Measurements from ENCODE around the gene CRIM1.
A peak's percentile ranks its signal among the peaks of the same experiment; 100 is the strongest.

Gene CRIM1

DNA sequence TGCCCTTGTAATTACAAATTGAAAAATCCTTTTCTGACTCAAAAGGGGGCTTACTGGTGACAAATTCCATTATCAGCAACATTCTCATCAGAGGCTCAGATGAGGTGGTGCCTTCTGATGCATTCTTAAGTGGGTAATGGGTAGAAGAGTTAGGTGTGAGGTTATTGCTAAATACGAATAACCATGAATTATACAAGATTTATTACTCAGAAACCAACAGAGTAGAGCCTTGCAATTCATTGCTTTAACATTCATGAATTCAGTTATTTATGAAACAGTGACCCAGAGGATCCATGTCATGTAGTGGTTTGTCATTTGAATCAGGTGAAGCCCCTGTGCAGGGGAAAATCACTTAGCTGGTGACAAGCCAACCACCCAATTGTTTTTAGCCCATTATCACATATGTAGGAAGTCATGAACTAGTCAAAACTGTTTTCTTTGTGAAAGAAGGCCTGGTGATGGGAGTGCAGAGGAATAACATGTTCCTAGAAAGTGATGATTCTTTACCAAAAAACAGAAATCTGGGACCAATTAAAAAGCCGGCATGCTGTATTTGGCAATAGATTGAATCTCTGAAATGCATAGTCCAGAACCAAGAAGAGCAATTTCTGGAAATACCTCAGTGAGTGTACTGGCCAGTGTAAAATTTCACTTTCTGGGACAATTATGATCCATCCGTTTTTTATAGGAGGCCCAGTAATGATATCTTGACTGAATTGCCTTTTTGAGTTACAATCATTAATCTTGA lies 70.2 kb downstream of the CRIM1 start:
- no peak for DNase-seq (ENCODE audit: low spot score)

DNA sequence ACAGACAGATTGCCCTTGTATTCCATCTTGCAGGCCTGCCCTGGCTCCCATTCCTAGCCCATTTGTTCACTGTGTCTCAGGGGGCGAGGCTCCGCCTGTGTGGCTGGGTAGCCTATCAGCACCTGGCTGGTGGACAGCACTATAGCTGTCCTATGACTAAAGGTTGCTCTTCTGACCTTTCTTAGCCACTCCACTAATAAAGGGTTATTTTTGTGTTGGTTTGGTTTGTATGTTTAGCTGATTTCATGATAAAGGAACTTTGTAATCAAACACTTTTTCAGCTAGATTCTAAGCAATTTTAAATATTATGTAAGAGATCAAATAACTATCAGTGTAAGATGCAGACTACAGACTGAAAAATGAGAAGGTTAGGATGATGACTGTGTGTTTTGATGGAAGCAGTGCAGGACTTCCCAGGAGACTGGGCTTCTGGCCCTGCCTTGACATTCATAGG lies 72.2 kb downstream of the CRIM1 start:
- no peak for DNase-seq (ENCODE audit: low spot score)

GRCh38 chr2:36430549-36430948 lies 75.0 kb downstream of the CRIM1 start:
- DNase-seq (ENCODE audit: low spot score), result no peak

DNA sequence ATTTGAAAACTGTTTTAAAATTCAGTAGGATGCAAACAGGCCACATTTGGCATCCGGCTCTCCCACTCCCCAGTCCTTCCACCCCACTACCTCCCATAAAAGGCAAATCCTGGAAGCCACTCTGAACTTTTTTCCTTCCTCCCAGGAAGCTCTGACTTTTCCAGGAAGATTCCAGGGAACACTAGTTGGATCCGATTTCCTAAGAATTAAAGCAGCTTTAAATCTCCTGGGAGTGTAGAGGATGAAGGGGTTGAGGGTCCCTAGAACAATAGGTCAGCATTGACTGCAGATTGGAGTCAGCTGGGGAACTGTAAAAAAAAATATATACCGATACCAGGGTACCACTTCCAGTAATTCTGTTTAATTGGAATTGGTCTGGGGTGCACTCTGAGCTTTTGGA lies 76.9 kb downstream of the CRIM1 start:
- no peak for DNase-seq (ENCODE audit: low spot score)

DNA sequence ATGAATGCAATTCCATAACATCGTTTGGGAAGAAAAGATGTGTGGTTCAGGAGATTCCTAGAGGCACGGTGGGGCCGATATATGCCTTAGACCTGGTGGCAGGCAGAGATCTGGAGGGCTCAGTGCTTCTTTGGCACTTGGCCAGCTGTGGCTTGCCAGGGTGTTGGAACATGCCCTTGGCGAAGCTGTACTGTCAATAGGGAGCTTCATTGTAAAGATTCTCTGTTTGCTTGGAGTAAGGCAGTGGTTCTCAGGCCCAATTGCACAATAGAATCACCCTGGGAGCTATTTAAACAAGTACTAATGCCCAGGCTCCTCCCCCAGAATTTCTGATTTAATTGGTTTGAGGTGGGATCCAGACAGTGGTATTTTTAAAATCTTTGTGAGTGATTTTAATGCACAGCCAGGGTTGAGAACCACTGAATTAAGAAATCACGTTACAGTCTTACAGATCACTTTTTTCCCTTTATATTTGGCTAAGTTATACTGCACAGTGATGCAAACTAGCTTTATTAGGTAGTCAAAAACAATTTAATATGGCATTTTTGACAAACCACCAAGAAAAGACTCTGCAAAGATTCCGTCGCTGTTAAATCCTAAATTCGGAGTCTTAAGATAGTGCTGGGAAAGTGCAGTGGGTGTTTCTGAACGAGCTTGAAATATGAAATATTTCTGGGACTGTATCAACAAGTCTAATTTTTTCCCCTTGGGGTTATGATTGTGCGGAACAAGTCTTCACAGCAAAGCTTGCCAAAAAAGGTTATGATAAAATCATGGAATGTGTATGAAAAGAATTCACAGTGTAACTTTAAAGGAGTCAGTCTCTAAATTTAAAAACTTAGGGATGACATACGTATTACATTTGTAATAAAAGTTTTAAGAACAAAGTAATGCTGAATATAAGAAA lies 78.0 kb downstream of the CRIM1 start:
- peak; percentile 26 for DNase-seq (ENCODE audit: low spot score)

GRCh38 chr2:36438449-36438977 lies 82.9 kb downstream of the CRIM1 start:
- DNase-seq (ENCODE audit: low spot score), result no peak

GRCh38 chr2:36439084-36439483 lies 83.5 kb downstream of the CRIM1 start:
- DNase-seq (ENCODE audit: low spot score), result no peak

DNA sequence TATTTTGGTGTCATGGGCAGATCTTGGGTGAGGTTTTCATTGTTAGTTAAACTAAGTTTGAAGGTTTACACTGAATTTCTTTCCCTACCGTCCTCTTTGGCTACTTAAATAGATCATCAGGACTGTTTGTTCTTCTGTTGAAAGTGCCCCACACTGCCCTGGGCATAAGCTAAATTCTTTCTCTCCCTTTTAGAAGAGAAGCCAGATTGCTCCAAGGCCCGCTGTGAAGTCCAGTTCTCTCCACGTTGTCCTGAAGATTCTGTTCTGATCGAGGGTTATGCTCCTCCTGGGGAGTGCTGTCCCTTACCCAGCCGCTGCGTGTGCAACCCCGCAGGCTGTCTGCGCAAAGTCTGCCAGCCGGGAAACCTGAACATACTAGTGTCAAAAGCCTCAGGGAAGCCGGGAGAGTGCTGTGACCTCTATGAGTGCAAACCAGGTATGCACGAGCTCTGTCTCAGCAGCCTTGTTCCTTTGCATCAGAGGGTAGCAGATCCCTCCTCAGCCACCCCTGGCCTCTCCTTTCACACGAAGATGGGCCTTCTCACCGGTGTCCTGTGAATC lies 85.6 kb downstream of the CRIM1 start:
- no peak for DNase-seq (ENCODE audit: low spot score)

GRCh38 chr2:36441816-36442215 lies 86.2 kb downstream of the CRIM1 start:
- no peak for DNase-seq (ENCODE audit: low spot score)

DNA sequence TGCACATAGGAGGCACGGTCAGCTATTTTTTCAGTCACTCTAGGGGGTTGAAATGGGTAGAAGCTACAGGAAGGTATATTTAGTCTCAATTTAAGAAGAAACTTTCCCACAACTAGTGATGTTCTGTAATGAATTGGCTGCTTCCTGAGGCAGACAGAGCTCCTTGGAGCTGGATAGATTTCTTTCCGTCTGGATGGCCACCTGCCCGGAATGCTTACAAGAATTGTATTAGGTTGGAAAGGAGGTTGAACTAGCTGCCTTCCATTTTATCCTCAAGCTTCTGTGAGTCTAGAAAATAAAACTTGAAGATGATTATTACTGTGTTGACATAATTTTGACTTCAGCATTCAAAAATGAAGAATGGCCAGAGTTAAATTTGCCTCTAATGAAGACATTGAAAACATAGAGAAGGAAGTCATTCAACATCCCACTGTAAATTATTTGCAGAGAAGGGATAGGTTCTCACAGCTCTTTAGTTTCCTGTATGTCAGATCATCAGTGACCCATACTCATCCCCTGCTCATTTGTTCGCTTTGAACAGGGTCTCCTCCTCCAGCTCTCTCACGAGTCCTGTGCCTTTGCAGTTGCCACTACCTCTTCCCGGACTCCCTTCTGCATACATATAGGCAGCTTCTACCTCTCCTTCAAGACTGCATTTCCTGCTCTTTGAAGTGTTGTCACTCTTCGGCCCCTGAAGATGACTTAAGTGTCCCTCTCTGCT lies 88.8 kb downstream of the CRIM1 start:
- no peak for DNase-seq (ENCODE audit: low spot score)

DNA sequence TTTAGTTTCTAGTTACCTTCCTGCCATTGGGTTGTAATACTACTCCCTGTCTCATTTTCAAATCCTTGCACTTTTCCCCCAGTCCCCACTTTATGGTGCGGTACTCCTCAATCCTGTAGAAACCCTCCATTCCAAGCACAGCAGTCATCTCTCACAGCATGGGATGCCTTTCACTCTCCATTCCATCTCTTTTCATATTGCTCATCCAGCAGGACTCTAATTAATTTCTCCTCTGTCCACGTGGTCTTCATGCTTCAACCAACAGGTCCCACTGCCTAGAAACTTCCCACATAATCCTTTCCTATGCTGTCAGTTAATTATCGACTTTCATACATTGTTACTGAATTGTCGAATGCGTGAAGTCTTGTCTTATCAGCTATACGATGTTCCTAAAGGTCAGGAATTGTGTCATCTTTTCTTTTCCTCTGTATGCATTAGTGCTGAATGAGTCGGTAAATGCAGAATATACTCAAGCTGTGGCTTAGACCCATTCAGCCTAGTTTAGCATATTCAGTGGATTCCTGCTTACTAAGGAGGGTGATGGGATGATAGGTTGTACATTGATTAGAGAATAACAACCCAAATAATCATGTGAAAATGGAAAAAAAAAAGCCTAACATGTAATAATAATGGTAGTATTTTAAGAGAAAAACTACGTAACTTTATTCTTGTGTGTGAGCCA lies 89.7 kb downstream of the CRIM1 start:
- DNase-seq (ENCODE audit: low spot score), result no peak

DNA sequence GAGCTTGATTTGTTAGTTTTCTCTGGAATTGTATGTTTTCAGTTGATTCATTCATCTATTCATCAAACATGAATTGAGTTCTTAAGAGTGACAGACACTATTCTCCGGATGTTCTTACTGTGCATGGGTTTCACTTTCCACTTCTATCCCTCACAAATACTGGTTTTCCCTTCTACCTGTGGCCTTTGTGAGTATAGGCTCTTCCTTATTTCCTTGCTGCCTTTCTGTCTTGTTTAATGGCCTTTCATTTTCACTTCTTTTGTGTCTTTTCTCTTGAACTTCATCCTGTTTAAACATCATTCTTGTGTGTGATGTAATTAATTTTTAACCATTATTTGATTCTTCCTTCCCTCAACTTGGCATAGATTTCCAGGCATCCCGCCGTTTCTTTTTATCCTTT lies 90.7 kb downstream of the CRIM1 start:
- no peak for DNase-seq (ENCODE audit: low spot score)

DNA sequence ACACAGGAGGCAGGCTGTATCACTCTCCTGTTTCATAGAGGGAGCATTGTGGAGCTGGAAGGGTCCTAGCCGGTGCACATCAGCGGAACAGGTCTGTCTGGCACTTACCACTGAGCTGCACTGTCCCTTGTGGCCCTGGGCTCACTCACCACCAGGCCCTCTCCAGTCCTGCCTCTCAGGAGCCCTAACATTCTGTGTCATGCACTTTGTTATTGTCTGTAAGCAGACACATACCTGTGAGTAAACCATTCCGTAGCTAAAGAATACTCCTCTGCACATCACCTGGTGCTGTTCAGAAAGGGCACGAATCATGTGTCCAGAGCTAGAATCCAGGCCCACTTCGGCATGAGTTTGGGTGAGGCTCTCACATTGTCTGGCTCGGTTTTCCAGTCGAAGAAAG lies 93.6 kb downstream of the CRIM1 start:
- DNase-seq (ENCODE audit: low spot score), result no peak

DNA sequence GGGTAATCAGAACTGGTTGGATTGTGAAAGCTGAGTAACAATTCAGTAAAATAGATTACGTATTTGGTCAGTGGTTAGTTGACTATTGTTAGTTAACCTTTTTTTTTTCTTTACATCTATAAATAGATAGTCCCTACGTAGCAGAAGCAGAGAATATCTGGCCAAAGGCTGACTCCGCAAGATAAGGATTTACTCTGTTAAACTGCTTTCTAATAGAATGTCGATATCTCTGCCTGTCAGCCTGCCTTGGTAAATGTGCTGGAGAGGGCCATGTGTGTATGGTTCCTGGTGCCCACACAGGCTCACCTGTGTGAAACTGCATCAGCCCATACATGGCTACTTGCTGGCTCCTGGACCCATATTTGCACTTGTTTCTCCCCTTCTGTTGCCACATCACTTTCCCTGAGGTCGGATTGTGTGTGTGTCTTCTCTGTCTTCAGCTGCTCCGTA lies 94.4 kb downstream of the CRIM1 start:
- DNase-seq (ENCODE audit: low spot score), result no peak

- DNase-seq (ENCODE audit: low spot score), result no peak
Measured at GRCh38 chr2:36450466-36451196, 95.1 kb downstream of the CRIM1 start.

GRCh38 chr2:36451512-36451911 lies 95.9 kb downstream of the CRIM1 start:
- DNase-seq (ENCODE audit: low spot score), result no peak

- DNase-seq (ENCODE audit: low spot score), result no peak
Measured at GRCh38 chr2:36452260-36452659, 96.7 kb downstream of the CRIM1 start.

GRCh38 chr2:36453652-36454051 lies 98.1 kb downstream of the CRIM1 start:
- no peak for DNase-seq (ENCODE audit: low spot score)

DNA sequence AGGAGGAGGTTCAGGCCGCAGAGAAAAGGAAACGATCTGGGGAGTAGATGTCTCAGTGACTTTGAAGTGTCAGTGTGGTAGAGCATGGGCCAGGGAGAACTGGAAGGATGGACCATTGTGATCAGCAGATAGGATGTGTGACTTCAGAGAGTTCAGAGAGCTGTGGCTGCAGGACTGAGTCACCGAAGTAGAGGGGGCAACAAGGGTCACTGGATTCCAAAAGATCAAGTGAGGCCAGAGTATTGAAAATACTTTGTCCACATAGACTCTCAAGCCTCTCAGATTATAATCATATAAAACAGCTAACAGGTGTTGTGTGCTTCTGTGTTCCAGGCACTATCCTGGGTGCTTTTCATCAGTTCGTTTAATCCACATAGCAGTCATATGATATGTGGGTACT lies 99.4 kb downstream of the CRIM1 start:
- no peak for DNase-seq (ENCODE audit: low spot score)

DNA sequence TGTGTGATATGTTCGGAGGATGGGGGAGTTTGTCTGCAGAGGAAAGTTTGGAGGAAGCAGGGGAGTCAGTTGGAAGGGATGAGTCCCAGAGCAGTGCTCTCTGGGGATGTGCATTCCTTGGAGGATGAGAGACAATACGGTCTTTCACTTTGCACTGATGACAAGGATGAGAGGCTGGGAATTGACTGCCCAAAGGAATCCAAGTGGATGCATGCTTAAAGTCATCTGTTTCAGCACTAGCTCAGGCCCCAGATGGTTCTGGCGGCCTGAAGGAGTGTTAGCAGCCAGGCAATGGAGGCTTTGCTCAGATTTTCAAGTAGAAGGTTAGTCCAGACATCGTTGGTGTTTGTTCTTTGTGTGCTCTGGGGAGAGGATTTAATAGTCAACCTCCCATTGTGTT lies 100.2 kb downstream of the CRIM1 start:
- no peak for DNase-seq (ENCODE audit: low spot score)

Data from cerebellar cortex (tissue), 1 donor.